ENCODE results near the gene RNPEPL1.

- TF ChIP-seq EZH2phosphoT487 (IDR thresholded peaks at IDR 0.05; ENCODE audit: insufficient read depth, low read depth) (no peak), EZH2 (IDR thresholded peaks at IDR 0.05; ENCODE audit: insufficient read depth, poor library complexity, severe bottlenecking) (no peak)
Measured at GRCh38 chr2:240560480-240561324, 7.6 kb upstream of the RNPEPL1 start.

Measured in GM23248 (cell line).